ENCODE data around the gene ZNF598.

Gene ZNF598

DNA sequence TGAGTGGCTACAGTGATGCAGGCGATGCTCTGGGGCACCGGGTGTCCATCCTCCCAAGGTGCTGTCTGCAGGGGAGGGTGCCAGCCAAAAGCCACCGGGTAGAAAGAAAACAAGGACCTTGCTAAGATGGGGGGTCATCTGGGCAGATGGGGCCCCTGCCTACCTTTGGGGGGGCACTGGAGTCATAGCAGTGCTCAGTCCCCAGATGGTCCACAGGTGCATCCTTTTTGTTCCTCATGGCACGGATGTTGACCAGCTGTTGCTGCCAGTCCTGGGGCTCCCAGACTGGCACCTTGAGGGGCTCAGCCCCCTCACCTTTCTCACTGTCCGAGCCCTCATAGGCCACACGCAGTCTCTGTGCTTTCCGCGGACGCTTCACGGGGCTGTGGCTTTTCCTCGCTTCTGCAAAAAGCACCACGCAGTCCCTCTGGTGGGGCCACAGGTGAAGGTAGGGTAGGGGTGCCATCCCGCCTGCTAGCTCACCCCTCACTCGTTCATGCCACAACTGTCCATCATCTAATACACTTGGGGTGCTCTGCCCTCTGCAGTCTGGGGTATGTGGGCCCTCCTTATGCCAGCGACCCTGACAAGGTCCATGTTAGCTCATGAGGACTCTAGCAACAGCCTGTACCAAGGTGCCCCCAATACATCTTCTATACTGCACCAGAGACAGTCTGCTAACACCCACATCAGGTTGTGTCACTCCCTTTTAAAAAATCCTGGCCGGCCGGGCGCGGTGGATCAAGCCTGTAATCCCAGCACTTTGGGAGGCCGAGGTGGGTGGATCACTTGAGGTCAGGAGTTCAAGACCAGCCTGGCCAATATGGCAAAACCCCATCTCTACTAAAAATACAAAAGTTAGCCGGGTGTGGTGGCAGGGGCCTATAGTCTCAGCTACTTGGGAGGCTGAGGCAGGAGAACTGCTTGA lies 36.6 kb upstream of the ZNF598 start:
- no peaks in the 10 kb centered on the region for H4K20me1 ChIP-seq (ENCODE audit: control insufficient read depth, insufficient read depth, low read depth, low read length)
- peaks cover 30% of the 10 kb centered on the region for H3K4me1 ChIP-seq (ENCODE audit: control insufficient read depth, low read length)
- H3K9me2 ChIP-seq (replicated peaks; ENCODE audit: control insufficient read depth, low read length) = no peaks in the 10 kb centered on the region
- H3K27ac ChIP-seq (ENCODE audit: low read depth, low read length) = no peak overlapping the region
- H3K36me3 ChIP-seq (ENCODE audit: control insufficient read depth, low read length) = peaks cover 11% of the 10 kb centered on the region
- no peaks in the 10 kb centered on the region for H3F3A ChIP-seq (ENCODE audit: control insufficient read depth, insufficient read depth)
- peaks cover 28% of the 10 kb centered on the region for H3K79me2 ChIP-seq (ENCODE audit: control insufficient read depth, low read length)
- peak overlapping the region; percentile 100 for H3K4me2 ChIP-seq (ENCODE audit: low read length)
- H3K4me3 ChIP-seq (ENCODE audit: low read length) = peak overlapping the region; percentile 96
- TF ChIP-seq, protein P1, sequence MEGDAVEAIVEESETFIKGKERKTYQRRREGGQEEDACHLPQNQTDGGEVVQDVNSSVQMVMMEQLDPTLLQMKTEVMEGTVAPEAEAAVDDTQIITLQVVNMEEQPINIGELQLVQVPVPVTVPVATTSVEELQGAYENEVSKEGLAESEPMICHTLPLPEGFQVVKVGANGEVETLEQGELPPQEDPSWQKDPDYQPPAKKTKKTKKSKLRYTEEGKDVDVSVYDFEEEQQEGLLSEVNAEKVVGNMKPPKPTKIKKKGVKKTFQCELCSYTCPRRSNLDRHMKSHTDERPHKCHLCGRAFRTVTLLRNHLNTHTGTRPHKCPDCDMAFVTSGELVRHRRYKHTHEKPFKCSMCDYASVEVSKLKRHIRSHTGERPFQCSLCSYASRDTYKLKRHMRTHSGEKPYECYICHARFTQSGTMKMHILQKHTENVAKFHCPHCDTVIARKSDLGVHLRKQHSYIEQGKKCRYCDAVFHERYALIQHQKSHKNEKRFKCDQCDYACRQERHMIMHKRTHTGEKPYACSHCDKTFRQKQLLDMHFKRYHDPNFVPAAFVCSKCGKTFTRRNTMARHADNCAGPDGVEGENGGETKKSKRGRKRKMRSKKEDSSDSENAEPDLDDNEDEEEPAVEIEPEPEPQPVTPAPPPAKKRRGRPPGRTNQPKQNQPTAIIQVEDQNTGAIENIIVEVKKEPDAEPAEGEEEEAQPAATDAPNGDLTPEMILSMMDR (IDR thresholded peaks at IDR 0.05; ENCODE audit: low read depth, low read length, poor library complexity, severe bottlenecking) = no peak
- no peak for TF ChIP-seq EZH2phosphoT487 (IDR thresholded peaks at IDR 0.05; ENCODE audit: borderline replicate concordance, low read length)
- no peaks in the 10 kb centered on the region for H3K9me3 ChIP-seq (ENCODE audit: control insufficient read depth, insufficient read depth, low read length)
- H3K27me3 ChIP-seq (ENCODE audit: control insufficient read depth, low read length) = no peaks in the 10 kb centered on the region

DNA sequence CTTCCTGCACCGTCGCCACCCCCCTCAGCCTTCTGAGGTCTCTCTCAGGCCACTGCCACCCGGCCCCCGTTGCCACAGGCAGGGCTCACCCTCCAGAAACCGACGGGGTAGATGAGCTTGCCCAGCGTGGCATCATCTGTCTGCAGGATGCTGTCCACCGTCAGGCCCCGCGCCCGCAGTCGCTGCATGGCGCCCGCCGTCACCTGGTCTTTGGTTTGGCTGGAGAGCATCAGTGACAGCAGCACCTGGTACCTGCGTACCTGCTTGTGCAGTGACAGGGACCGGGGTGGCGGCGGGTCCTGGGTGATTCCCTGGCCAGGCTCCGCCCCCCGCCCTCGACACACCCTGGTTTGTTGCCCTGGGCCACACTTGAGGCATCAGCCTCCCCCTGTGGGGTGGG lies 34.9 kb upstream of the ZNF598 start:
- no peaks in the 10 kb centered on the region for H3K27me3 ChIP-seq (ENCODE audit: control insufficient read depth, low read length)
- no peaks in the 10 kb centered on the region for H4K20me1 ChIP-seq (ENCODE audit: control insufficient read depth, insufficient read depth, low read depth, low read length)
- H3K4me2 ChIP-seq (ENCODE audit: low read length) = no peak overlapping the region
- peaks cover 30% of the 10 kb centered on the region for H3K4me1 ChIP-seq (ENCODE audit: control insufficient read depth, low read length)
- H3K79me2 ChIP-seq (ENCODE audit: control insufficient read depth, low read length) = peaks cover 28% of the 10 kb centered on the region
- no peak overlapping the region for H3K4me3 ChIP-seq (ENCODE audit: low read length)
- no peaks in the 10 kb centered on the region for H3K9me2 ChIP-seq (replicated peaks; ENCODE audit: control insufficient read depth, low read length)
- H3K9me3 ChIP-seq (ENCODE audit: control insufficient read depth, insufficient read depth, low read length) = no peaks in the 10 kb centered on the region
- H3F3A ChIP-seq (ENCODE audit: control insufficient read depth, insufficient read depth) = no peaks in the 10 kb centered on the region
- peaks cover 10% of the 10 kb centered on the region for H3K36me3 ChIP-seq (ENCODE audit: control insufficient read depth, low read length)
- TF ChIP-seq, protein P1 (IDR thresholded peaks at IDR 0.05; ENCODE audit: low read depth, low read length, poor library complexity, severe bottlenecking) = no peak
- no peak for TF ChIP-seq EZH2phosphoT487 (IDR thresholded peaks at IDR 0.05; ENCODE audit: borderline replicate concordance, low read length)
- no peak overlapping the region for H3K27ac ChIP-seq (ENCODE audit: low read depth, low read length)

- peaks cover 10% of the 10 kb centered on the region for H3K36me3 ChIP-seq (ENCODE audit: control insufficient read depth, low read length)
- no peaks in the 10 kb centered on the region for H4K20me1 ChIP-seq (ENCODE audit: control insufficient read depth, insufficient read depth, low read depth, low read length)
- H3K27ac ChIP-seq (ENCODE audit: low read depth, low read length) = no peak overlapping the region
- H3K79me2 ChIP-seq (ENCODE audit: control insufficient read depth, low read length) = peaks cover 23% of the 10 kb centered on the region
- peaks cover 26% of the 10 kb centered on the region for H3K4me1 ChIP-seq (ENCODE audit: control insufficient read depth, low read length)
- no peaks in the 10 kb centered on the region for H3K27me3 ChIP-seq (ENCODE audit: control insufficient read depth, low read length)
- no peak overlapping the region for H3K4me3 ChIP-seq (ENCODE audit: low read length)
- H3F3A ChIP-seq (ENCODE audit: control insufficient read depth, insufficient read depth) = no peaks in the 10 kb centered on the region
- no peaks in the 10 kb centered on the region for H3K9me3 ChIP-seq (ENCODE audit: control insufficient read depth, insufficient read depth, low read length)
- no peak overlapping the region for H3K4me2 ChIP-seq (ENCODE audit: low read length)
- TF ChIP-seq, protein P1 (IDR thresholded peaks at IDR 0.05; ENCODE audit: low read depth, low read length, poor library complexity, severe bottlenecking) = no peak
- no peak for TF ChIP-seq EZH2phosphoT487 (IDR thresholded peaks at IDR 0.05; ENCODE audit: borderline replicate concordance, low read length)
- H3K9me2 ChIP-seq (replicated peaks; ENCODE audit: control insufficient read depth, low read length) = no peaks in the 10 kb centered on the region
Observed at GRCh38 chr16:2043667-2044451, 34.2 kb upstream of the ZNF598 start.
